Measurements from ENCODE around the gene ELAVL3. TPM values are rescaled to one million over a fixed set of nuclear protein-coding genes. Genes with fewer than 3 reads are reported as not detected.
A peak's percentile ranks its signal among the peaks of the same experiment; 100 is the strongest.

ELAVL3 gene
- total RNA-seq, 1 experiment from 2014 or later: not detected

- POLR2A ChIA-PET: interaction anchor here (0.6 to 1.1 kb wide), 4 partner anchors 16 to 97 kb away, joined by 3 to 6 read pairs (median 4); partner anchors contain the start of gene ELOF1
- H3K27ac Mint-ChIP-seq (ENCODE audit: low read depth, unreplicated experiment): no peak overlapping the region
- DNase-seq (ENCODE audit: unreplicated experiment): no peak
- no peaks in the 10 kb centered on the region for H3K9me3 Mint-ChIP-seq (ENCODE audit: unreplicated experiment)
- intact Hi-C loops (cut with micrococcal nuclease): no loop called here
- peaks cover 14% of the 10 kb centered on the region for H3K4me1 Mint-ChIP-seq (ENCODE audit: insufficient read depth, unreplicated experiment)
- peak overlapping the region; percentile 81 for H3K4me3 Mint-ChIP-seq (ENCODE audit: unreplicated experiment)
- CTCF ChIA-PET: no interaction called here
- no peak for TF ChIP-seq CTCF (IDR thresholded peaks at IDR 0.05; ENCODE audit: unreplicated experiment)
- no TSS peak for BruUV-seq (replicated peaks)
- H3K36me3 Mint-ChIP-seq (ENCODE audit: insufficient read depth, unreplicated experiment): peaks cover 16% of the 10 kb centered on the region
- H3K27me3 Mint-ChIP-seq (ENCODE audit: insufficient read depth, unreplicated experiment): no peaks in the 10 kb centered on the region
Observed at GRCh38 chr19:11506967-11507366, 26.1 kb upstream of the ELAVL3 start.

- CTCF ChIA-PET: no interaction called here
- no TSS peak for BruUV-seq (replicated peaks)
Observed at GRCh38 chr19:11506101-11506555, 25.3 kb upstream of the ELAVL3 start.

GRCh38 chr19:11505504-11506100 lies 24.8 kb upstream of the ELAVL3 start, which contains the start of gene ZNF653:
ZNF653 (minus strand) TSS chr19:11505839; CDS start chr19:11505786, 53 bp downstream.
- peak; percentile 96 for DNase-seq (ENCODE audit: unreplicated experiment)
- Mint-ChIP-seq H3K4me1 (ENCODE audit: insufficient read depth, unreplicated experiment) (peaks cover 20% of the 10 kb centered on the region), H3K27ac (ENCODE audit: low read depth, unreplicated experiment) (peak within 1 kb of the TSS; percentile 85), H3K4me3 (ENCODE audit: unreplicated experiment) (peak within 1 kb of the TSS; percentile 81), H3K9me3 (ENCODE audit: unreplicated experiment) (no peaks in the 10 kb centered on the region), H3K36me3 (ENCODE audit: insufficient read depth, unreplicated experiment) (peaks cover 12% of the 10 kb centered on the region), H3K27me3 (ENCODE audit: insufficient read depth, unreplicated experiment) (no peaks in the 10 kb centered on the region)
- no peak for TF ChIP-seq CTCF (IDR thresholded peaks at IDR 0.05; ENCODE audit: unreplicated experiment)
- CTCF ChIA-PET: no interaction called here
- POLR2A ChIA-PET: interaction anchor here (0.6 to 1.0 kb wide), 6 partner anchors 22 to 631 kb away, joined by 3 to 4 read pairs (median 3); partner anchors contain the start of genes ECSIT and ELOF1
- TSS peak; percentile 45 for BruUV-seq (replicated peaks)
- intact Hi-C loops (cut with micrococcal nuclease): loop anchor here (1.0 kb wide), 1 partner anchor 24 kb away; the partner anchor contains the start of gene ECSIT

More at GRCh38 chr19:11506101-11506555, 25.3 kb upstream of the ELAVL3 start:
- Mint-ChIP-seq H3K4me3 (ENCODE audit: unreplicated experiment) (peak overlapping the region; percentile 81), H3K9me3 (ENCODE audit: unreplicated experiment) (no peaks in the 10 kb centered on the region), H3K27ac (ENCODE audit: low read depth, unreplicated experiment) (peak overlapping the region; percentile 85), H3K4me1 (ENCODE audit: insufficient read depth, unreplicated experiment) (peaks cover 20% of the 10 kb centered on the region), H3K36me3 (ENCODE audit: insufficient read depth, unreplicated experiment) (peaks cover 14% of the 10 kb centered on the region), H3K27me3 (ENCODE audit: insufficient read depth, unreplicated experiment) (no peaks in the 10 kb centered on the region)
- intact Hi-C loops (cut with micrococcal nuclease): no loop called here
- TF ChIP-seq CTCF (IDR thresholded peaks at IDR 0.05; ENCODE audit: unreplicated experiment): no peak
- POLR2A ChIA-PET: interaction anchor here (0.6 to 1.1 kb wide), 5 partner anchors 17 to 98 kb away, joined by 3 to 4 read pairs (median 3); partner anchors contain the start of genes ECSIT and ELOF1
- no peak for DNase-seq (ENCODE audit: unreplicated experiment)

GRCh38 chr19:11505032-11505503 lies 24.2 kb upstream of the ELAVL3 start:
- BruUV-seq (replicated peaks): no TSS peak
- H3K27ac Mint-ChIP-seq (ENCODE audit: low read depth, unreplicated experiment): peak overlapping the region; percentile 85
- intact Hi-C loops (cut with micrococcal nuclease): loop anchor here (1.0 kb wide), 1 partner anchor 24 kb away; the partner anchor contains the start of gene ECSIT
- TF ChIP-seq CTCF (IDR thresholded peaks at IDR 0.05; ENCODE audit: unreplicated experiment): no peak
- H3K9me3 Mint-ChIP-seq (ENCODE audit: unreplicated experiment): no peaks in the 10 kb centered on the region
- POLR2A ChIA-PET: interaction anchor here (0.6 to 1.0 kb wide), 3 partner anchors 24 to 631 kb away, joined by 3 to 4 read pairs (median 3); partner anchors contain the start of gene ECSIT
- peak overlapping the region; percentile 81 for H3K4me3 Mint-ChIP-seq (ENCODE audit: unreplicated experiment)
- H3K4me1 Mint-ChIP-seq (ENCODE audit: insufficient read depth, unreplicated experiment): peaks cover 20% of the 10 kb centered on the region
- no peaks in the 10 kb centered on the region for H3K27me3 Mint-ChIP-seq (ENCODE audit: insufficient read depth, unreplicated experiment)
- H3K36me3 Mint-ChIP-seq (ENCODE audit: insufficient read depth, unreplicated experiment): peaks cover 12% of the 10 kb centered on the region
- peak; percentile 96 for DNase-seq (ENCODE audit: unreplicated experiment)
- CTCF ChIA-PET: no interaction called here

Measured in MCF 10A (cell line).